ENCODE measurements around the gene F13B.
"Not testable (repeated sequence)": the region's sequence is repeated elsewhere in the genome, so short reads cannot be mapped to it uniquely, and the experiment has no call there.

F13B gene

DNA sequence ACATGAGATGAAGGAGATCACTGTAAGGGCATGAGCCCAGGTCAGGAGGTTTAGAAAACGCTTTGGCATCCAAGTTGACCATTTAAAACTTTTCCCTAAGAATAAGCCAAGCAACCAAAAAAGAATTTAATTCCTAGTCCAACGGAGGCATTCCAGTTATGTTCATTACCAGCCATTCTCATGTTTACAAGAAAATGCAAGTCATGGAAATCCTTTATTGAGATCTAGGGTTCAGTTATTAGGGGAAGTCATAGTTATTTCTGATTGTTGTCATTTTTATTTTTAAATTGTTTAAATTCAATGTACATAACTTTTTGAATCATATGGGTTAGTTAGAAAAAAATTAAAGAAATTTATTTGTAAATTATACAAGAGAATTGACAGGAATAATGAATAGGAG is 65.2 kb downstream of the F13B start:
- H3K4me1 ChIP-seq (ENCODE audit: control insufficient read depth, insufficient read depth, low read length): no peaks in the 10 kb centered on the region
- no peaks in the 10 kb centered on the region for H3K36me3 ChIP-seq (ENCODE audit: control insufficient read depth, insufficient read depth, low read length)
- no peak overlapping the region for H3K4me3 ChIP-seq (ENCODE audit: low read length)
- no peaks in the 10 kb centered on the region for H3K9me3 ChIP-seq (ENCODE audit: control insufficient read depth, low read length)
- H3K9ac ChIP-seq (ENCODE audit: low read length): no peak overlapping the region
- H3K27me3 ChIP-seq (ENCODE audit: control insufficient read depth, insufficient read depth, low read length): no peaks in the 10 kb centered on the region

DNA sequence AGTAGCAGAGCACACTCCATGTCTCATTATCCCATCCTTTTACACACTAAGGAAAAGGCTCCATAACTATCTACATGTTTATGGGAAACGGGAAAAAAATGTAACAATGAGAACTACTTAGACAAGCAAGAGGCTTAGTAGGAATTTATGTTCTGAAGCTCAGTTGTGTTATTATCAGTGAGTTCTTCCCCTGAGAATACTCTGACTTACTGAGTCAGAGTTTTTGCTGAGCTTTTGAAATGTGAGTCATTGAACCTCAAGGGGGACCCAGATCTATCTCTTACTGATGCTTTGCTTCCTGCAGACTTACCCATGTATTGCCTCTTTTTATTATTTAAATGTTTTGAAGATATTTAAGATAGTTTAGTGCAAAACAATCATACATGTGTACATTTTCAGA is 69.6 kb downstream of the F13B start:
- Histone ChIP-seq H3K4me1 (ENCODE audit: control insufficient read depth, insufficient read depth, low read length) (no peaks in the 10 kb centered on the region), H3K27me3 (ENCODE audit: control insufficient read depth, insufficient read depth, low read length) (no peaks in the 10 kb centered on the region), H3K9ac (ENCODE audit: low read length) (no peak overlapping the region), H3K36me3 (ENCODE audit: control insufficient read depth, insufficient read depth, low read length) (no peaks in the 10 kb centered on the region), H3K9me3 (ENCODE audit: control insufficient read depth, low read length) (no peaks in the 10 kb centered on the region), H3K4me3 (ENCODE audit: low read length) (no peak overlapping the region)

DNA sequence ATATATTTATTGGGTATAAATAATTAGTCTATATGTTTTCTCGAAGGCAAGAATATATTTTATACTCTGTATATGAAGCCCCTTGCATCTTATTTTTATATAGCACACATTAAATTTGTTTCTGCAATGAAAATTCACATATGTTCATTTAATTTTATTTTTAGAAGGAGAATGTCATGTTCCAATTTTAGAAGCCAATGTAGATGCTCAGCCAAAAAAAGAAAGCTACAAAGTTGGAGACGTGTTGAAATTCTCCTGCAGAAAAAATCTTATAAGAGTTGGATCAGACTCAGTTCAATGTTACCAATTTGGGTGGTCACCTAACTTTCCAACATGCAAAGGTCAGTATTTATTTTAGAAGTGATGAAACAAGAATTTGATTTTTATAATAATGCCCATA is 73.1 kb downstream of the F13B start:
- Histone ChIP-seq H3K36me3 (ENCODE audit: control insufficient read depth, insufficient read depth, low read length) (no peaks in the 10 kb centered on the region), H3K9me3 (ENCODE audit: control insufficient read depth, low read length) (no peaks in the 10 kb centered on the region), H3K4me3 (ENCODE audit: low read length) (no peak overlapping the region), H3K27me3 (ENCODE audit: control insufficient read depth, insufficient read depth, low read length) (no peaks in the 10 kb centered on the region), H3K4me1 (ENCODE audit: control insufficient read depth, insufficient read depth, low read length) (no peaks in the 10 kb centered on the region), H3K9ac (ENCODE audit: low read length) (no peak overlapping the region)

DNA sequence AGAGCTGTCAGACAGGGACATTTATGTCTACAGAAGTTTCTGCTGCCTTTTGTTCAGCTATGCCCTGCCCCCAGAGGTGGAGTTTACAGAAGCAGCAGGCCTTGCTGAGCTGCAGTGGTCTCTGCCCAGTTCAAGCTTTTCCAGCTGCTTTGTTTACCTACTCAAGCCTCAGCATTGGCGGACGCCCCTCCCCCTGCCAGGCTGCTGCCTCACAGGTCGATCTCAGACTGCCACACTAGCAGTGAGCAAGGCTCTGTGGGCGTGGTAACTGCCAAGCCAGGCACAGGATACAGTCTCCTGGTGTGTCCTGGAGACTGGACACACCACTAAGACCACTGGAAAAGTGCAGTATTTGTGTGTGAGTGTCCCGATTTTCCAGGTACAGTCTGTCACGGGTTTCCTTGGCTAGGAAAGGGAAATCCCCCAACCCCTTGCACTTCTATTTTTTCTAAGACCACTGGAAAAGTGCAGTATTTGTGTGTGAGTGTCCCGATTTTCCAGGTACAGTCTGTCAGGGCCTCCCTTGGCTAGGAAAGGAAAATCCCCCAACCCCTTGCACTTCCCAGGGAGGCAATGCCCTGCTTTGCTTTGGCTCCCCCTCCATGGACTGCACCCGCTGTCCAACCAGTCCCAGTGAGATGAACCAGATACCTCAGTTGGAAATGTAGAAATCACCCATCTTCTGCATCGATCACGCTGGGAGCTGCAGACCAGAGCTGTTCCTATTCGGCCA is 75.0 kb downstream of the F13B start:
- H3K9ac ChIP-seq (ENCODE audit: low read length); H3K4me1 ChIP-seq (ENCODE audit: control insufficient read depth, insufficient read depth, low read length); H3K36me3 ChIP-seq (ENCODE audit: control insufficient read depth, insufficient read depth, low read length); H3K27me3 ChIP-seq (ENCODE audit: control insufficient read depth, insufficient read depth, low read length); H3K9me3 ChIP-seq (ENCODE audit: control insufficient read depth, low read length); H3K4me3 ChIP-seq (ENCODE audit: low read length): not testable (repeated sequence)

All from mucosa of stomach (tissue), 1 donor.